Measurements from ENCODE around the gene PJA1.

The PJA1 gene

DNA sequence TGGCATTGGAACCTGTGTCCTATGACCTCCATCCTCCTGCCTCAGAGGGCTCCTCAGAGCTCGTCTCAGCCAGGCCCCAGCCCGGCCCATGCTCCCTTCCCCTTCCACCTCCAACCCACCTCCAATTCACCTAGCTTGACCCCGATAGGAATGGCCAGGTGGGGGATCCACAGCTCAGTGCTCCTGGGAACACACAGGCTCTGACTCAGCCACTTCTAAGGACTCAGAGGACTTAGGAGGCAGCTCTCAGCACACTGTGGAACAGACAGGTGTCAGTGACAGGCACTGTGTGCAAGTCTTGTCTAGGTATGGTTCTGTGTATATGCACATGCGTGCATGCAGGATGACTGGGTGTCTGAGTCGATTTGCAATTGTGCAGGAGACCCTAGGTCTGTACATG is 44.8 kb downstream of the PJA1 start:
- Mint-ChIP-seq H3K4me3 (no peak overlapping the region), H3K36me3 (ENCODE audit: low read depth) (no peaks in the 10 kb centered on the region), H3K27ac (no peak overlapping the region), H3K9me3 (no peaks in the 10 kb centered on the region), H3K27me3 (no peaks in the 10 kb centered on the region), H3K4me1 (ENCODE audit: low read depth) (peaks cover 3% of the 10 kb centered on the region)

DNA sequence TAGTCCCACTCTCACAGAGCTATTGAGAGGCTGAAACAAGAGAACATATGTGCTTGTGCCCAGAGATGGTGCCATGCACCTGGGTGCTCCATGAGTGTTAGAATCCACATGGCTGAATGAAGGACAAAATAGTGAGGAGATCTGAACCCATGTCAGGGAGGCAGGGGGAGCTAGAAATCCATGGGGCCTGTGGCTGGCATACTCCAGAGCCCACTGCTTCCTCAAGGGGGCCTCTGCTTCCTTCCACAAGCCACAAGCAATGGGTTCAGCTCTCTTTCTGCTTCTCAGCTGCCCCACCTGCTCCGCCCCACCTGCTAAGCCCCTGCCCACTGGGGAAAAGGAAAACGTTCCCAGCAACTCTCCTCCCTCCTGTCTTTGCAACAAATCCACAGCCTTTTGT is 46.1 kb downstream of the PJA1 start:
- H3K27me3 Mint-ChIP-seq = no peaks in the 10 kb centered on the region
- no peak overlapping the region for H3K4me3 Mint-ChIP-seq
- no peaks in the 10 kb centered on the region for H3K9me3 Mint-ChIP-seq
- H3K36me3 Mint-ChIP-seq (ENCODE audit: low read depth) = no peaks in the 10 kb centered on the region
- H3K4me1 Mint-ChIP-seq (ENCODE audit: low read depth) = peaks cover 8% of the 10 kb centered on the region
- H3K27ac Mint-ChIP-seq = no peak overlapping the region

DNA sequence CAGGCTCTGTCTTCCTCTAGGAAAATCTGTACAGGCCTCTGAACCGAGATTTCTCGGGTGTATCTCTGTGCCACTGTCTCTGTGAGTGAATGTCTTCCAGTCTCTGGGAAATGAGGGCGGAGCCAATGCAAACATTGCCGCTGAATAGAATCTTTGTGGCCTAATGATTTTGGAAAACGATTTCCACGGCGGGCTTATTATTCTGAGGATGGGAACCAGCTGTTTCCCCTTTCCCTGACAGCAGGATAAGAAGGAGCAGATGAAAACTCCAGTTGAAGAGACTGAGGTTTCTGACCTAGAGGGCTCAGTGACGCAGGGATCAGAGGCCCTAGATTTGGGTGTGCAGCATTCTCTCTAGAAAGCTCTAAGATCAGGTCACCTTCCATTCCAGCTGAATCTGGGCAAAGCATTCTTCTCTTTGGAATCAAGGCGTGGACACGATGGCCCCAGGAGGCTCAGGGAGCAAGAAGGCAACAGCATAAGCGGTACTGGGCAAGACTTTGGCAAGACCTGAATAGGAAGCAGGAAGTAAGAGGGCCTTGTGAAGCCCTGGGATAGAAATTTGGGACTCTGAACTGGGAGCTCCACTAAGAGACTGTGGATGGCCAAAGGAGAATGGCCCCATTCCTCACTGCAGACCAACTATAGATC is 47.3 kb downstream of the PJA1 start:
- H3K27me3 Mint-ChIP-seq = no peaks in the 10 kb centered on the region

DNA sequence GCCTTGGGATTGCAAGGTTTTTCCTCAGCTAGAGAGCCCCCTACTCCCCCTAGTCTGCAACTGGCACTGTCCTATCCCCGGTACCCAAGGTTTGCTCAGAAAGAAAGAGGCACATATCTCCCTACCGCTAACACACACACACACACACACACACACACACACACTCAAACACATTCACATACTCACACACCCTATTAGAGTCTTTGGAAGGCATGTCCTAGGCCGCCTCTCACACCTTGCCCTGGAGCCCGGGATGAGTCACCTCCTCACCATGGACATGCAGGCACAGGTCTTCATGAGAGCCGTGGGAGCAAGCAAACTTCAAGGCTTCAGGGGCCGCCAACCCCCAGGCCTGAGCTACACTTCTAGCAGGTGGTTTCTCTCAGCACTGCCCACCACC is 49.2 kb downstream of the PJA1 start:
- Mint-ChIP-seq H3K4me3 (no peak overlapping the region), H3K27me3 (no peaks in the 10 kb centered on the region), H3K27ac (no peak overlapping the region), H3K9me3 (no peaks in the 10 kb centered on the region), H3K36me3 (ENCODE audit: low read depth) (no peaks in the 10 kb centered on the region), H3K4me1 (ENCODE audit: low read depth) (peaks cover 8% of the 10 kb centered on the region)

More for the DNA sequence above, 47.3 kb downstream of the PJA1 start:
- H3K4me3 Mint-ChIP-seq = no peak overlapping the region
- peaks cover 8% of the 10 kb centered on the region for H3K4me1 Mint-ChIP-seq (ENCODE audit: low read depth)
- H3K27ac Mint-ChIP-seq = no peak overlapping the region
- H3K36me3 Mint-ChIP-seq (ENCODE audit: low read depth) = no peaks in the 10 kb centered on the region
- no peaks in the 10 kb centered on the region for H3K9me3 Mint-ChIP-seq

DNA sequence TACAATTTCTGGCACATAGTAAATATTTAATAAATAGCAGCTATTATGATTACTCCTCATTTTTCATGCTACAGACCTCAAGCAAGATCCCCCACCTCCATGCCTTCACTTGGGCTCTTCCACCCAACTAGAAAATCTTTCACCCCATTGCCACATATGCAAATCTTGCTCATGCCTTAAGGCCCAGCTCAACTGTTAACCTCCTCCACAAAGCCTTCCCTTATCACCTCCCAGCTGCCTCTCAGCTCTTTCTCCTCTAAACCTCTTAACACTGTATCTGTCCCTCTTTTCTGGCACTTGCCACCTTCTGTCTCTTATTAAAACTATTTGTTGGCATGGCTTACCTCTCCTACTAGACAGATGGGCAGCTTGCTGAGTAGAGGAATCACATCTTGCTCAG is 51.5 kb downstream of the PJA1 start:
- Mint-ChIP-seq H3K27me3 (no peaks in the 10 kb centered on the region), H3K4me1 (ENCODE audit: low read depth) (peaks cover 8% of the 10 kb centered on the region), H3K9me3 (no peaks in the 10 kb centered on the region), H3K27ac (no peak overlapping the region), H3K36me3 (ENCODE audit: low read depth) (no peaks in the 10 kb centered on the region), H3K4me3 (no peak overlapping the region)
